ENCODE data around the gene GRIP1. TPM values are rescaled to one million over a fixed set of nuclear protein-coding genes. Genes with fewer than 3 reads are reported as not detected.

GRIP1 gene
- total RNA-seq, 3 donors from 2014 or later (not counting 1 experiment from before 2014, with no cell fraction given): 1.3 to 3.6 (median 1.7) TPM

GRCh38 chr12:66699738-66700482 lies 21.0 kb upstream of the GRIP1 start:
- TF ChIP-seq CTCF (IDR thresholded peaks at IDR 0.05): no peak

GRCh38 chr12:66698558-66698957 lies 19.7 kb upstream of the GRIP1 start:
- H3K27ac Mint-ChIP-seq: no peak overlapping the region
- ATAC-seq: no peak
- H3K27ac ChIP-seq (ENCODE audit: low read length): no peak overlapping the region
- H3K4me1 ChIP-seq (ENCODE audit: control insufficient read depth, insufficient read depth, low read length): peaks cover 3% of the 10 kb centered on the region
- no peaks in the 10 kb centered on the region for H3K9me3 Mint-ChIP-seq
- H3K4me3 Mint-ChIP-seq: no peak overlapping the region
- H3K27me3 Mint-ChIP-seq (ENCODE audit: low read depth in 2 of 2): peaks cover 24 to 28% of the 10 kb centered on the region in 2 donors
- H3K27me3 ChIP-seq (ENCODE audit: control insufficient read depth, insufficient read depth, low read length): peaks cover 4% of the 10 kb centered on the region
- peaks cover 15 to 17% of the 10 kb centered on the region in 2 donors for H3K4me1 Mint-ChIP-seq
- H3K36me3 Mint-ChIP-seq: no peaks in the 10 kb centered on the region
- 71% methylated on average over 4 of the region's 4 CpGs for WGBS (ENCODE audit: insufficient coverage)
- TF ChIP-seq CTCF (IDR thresholded peaks at IDR 0.05): no peak
- no peaks in the 10 kb centered on the region for H3K36me3 ChIP-seq (ENCODE audit: control insufficient read depth, insufficient read depth, low read length)
- no peaks in the 10 kb centered on the region for H3K9me3 ChIP-seq (ENCODE audit: control insufficient read depth, insufficient read depth, low read length)
- intact Hi-C loops (cut with micrococcal nuclease): no loop called here
- no peak overlapping the region for H3K4me3 ChIP-seq (ENCODE audit: low read length)
- no peak for DNase-seq

More at GRCh38 chr12:66699738-66700482, 21.0 kb upstream of the GRIP1 start:
- 81% methylated on average over 4 of the region's 4 CpGs for WGBS (ENCODE audit: insufficient coverage)
- Histone ChIP-seq H3K27ac (ENCODE audit: low read length) (no peak overlapping the region), H3K4me3 (ENCODE audit: low read length) (no peak overlapping the region), H3K27me3 (ENCODE audit: control insufficient read depth, insufficient read depth, low read length) (peaks cover 7% of the 10 kb centered on the region), H3K36me3 (ENCODE audit: control insufficient read depth, insufficient read depth, low read length) (no peaks in the 10 kb centered on the region), H3K4me1 (ENCODE audit: control insufficient read depth, insufficient read depth, low read length) (peaks cover 3% of the 10 kb centered on the region), H3K9me3 (ENCODE audit: control insufficient read depth, insufficient read depth, low read length) (no peaks in the 10 kb centered on the region)
- Mint-ChIP-seq H3K4me1 (peaks cover 15 to 17% of the 10 kb centered on the region in 2 donors), H3K27me3 (ENCODE audit: low read depth in 2 of 2) (peaks cover 29 to 36% of the 10 kb centered on the region in 2 donors), H3K36me3 (no peaks in the 10 kb centered on the region), H3K27ac (no peak overlapping the region), H3K4me3 (no peak overlapping the region), H3K9me3 (no peaks in the 10 kb centered on the region)
- ATAC-seq (no peak), DNase-seq (no peak)
- intact Hi-C loops (cut with micrococcal nuclease): no loop called here

DNA sequence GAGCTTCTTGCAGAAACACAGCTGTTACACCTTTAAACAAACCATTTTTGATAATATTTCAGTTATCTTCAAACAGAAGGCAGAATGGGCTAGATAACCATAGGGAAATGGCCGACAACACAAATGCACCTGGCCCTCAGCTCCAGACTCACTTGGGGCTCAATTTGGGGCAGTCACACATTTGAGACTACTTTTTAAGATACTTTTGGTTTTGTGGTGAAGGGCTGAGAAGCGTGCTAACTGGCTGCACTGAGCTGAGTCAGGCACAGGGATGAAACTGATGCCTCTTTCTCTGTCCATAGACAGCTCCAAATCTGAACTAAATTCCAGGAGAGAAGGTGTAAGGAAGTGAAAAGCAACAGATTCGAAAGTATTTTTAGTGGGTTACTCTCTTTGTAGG lies 18.5 kb upstream of the GRIP1 start:
- Mint-ChIP-seq H3K27ac (no peak overlapping the region), H3K36me3 (no peaks in the 10 kb centered on the region), H3K27me3 (ENCODE audit: low read depth in 2 of 2) (peaks cover 16 to 17% of the 10 kb centered on the region in 2 donors), H3K4me1 (peaks cover 15 to 17% of the 10 kb centered on the region in 2 donors), H3K9me3 (no peaks in the 10 kb centered on the region), H3K4me3 (no peak overlapping the region)
- ATAC-seq: peak in 2 of 3 donors; percentile 36 to 69
- TF ChIP-seq CTCF (IDR thresholded peaks at IDR 0.05): no peak
- no peaks in the 10 kb centered on the region for H3K9me3 ChIP-seq (ENCODE audit: control insufficient read depth, insufficient read depth, low read length)
- no peaks in the 10 kb centered on the region for H3K27me3 ChIP-seq (ENCODE audit: control insufficient read depth, insufficient read depth, low read length)
- no peaks in the 10 kb centered on the region for H3K36me3 ChIP-seq (ENCODE audit: control insufficient read depth, insufficient read depth, low read length)
- no peak overlapping the region for H3K27ac ChIP-seq (ENCODE audit: low read length)
- DNase-seq: no peak
- WGBS (ENCODE audit: insufficient coverage): 17% methylated on average over 2 of the region's 3 CpGs
- no peak overlapping the region for H3K4me3 ChIP-seq (ENCODE audit: low read length)
- H3K4me1 ChIP-seq (ENCODE audit: control insufficient read depth, insufficient read depth, low read length): peaks cover 3% of the 10 kb centered on the region
- intact Hi-C loops (cut with micrococcal nuclease): no loop called here

Measured in natural killer cell (primary cell).